Transverse colon (tissue), 4 donors: ENCODE results near the gene PGD. TPM values are rescaled to one million over a fixed set of nuclear protein-coding genes. Genes with fewer than 3 reads are reported as not detected.

Source experiments
- DNase-seq: peaks from one replicate; pipeline ENCODE4 v3.0.0-alpha.2; 2019
- H3K27ac ChIP-seq, 4 donors: fragments of 200-600 bp; sonication (generic); 2 replicates each; pipeline ENCODE4 v1.5.1; 2016 to 2018; ENCODE audit warnings: inconsistent platforms in 4 of 4
- H3K27me3 ChIP-seq: fragments of 200-600 bp; sonication (generic); 2 replicates; pipeline ENCODE4 v1.5.1; 2017; ENCODE audit warnings: inconsistent platforms
- H3K36me3 ChIP-seq, 4 donors: fragments of 200-600 bp; sonication (generic); 2 replicates each; pipeline ENCODE4 v1.5.1; 2017 to 2019; ENCODE audit warnings: inconsistent platforms in 4 of 4
- H3K4me1 ChIP-seq, 4 donors: fragments of 200-600 bp; sonication (generic); 2 replicates each; pipeline ENCODE4 v1.5.1; 2017 to 2020; ENCODE audit warnings: inconsistent platforms in 4 of 4
- H3K4me3 ChIP-seq, 4 donors: fragments of 200-600 bp; sonication (generic); 1 replicate in 1 of 4; 2 replicates in 3 of 4; pipeline versions ENCODE4 v1.5.1 to v1.6.1; 2017 to 2019; ENCODE audit warnings: inconsistent platforms in 4 of 4
- H3K9me3 ChIP-seq, 2 donors: fragments of 200-600 bp; sonication (generic); 2 replicates each; pipeline ENCODE4 v1.5.1; 2017 to 2019; ENCODE audit warnings: inconsistent platforms in 2 of 2
- EP300 ChIP-seq: sonication (generic); formaldehyde crosslinking; IDR thresholded peaks from one replicate; pipeline ENCODE4 v1.6.1; 2017; ENCODE audit warnings: antibody characterized with exemption, low read depth
- POLR2A ChIP-seq: fragments of 450-650 bp; IDR thresholded peaks from one replicate; pipeline ENCODE4 v1.6.1; 2016; ENCODE audit warnings: antibody characterized with exemption, mild to moderate bottlenecking, moderate library complexity
- POLR2AphosphoS5 ChIP-seq, 3 donors: sonication (generic); formaldehyde crosslinking; IDR thresholded peaks; one replicate each; pipeline ENCODE4 v1.6.1; 2016; ENCODE audit warnings: antibody characterized with exemption in 3 of 3
- WGBS, 2 donors: methylation state at CpG; one replicate each; pipeline ENCODE4 v1.1.5; 2018; ENCODE audit warnings: low coverage in 1 of 2; 5-methylcytosine and 5-hydroxymethylcytosine counted together
- in situ Hi-C, 4 donors: fragments of 200-750 bp; cut with MboI; loops; one replicate each; pipeline versions ENCODE4 v1.15.0 to v1.15.1; 2017; ENCODE audit warnings: low sequenced_read_pairs in 3 of 4, low pct_ligation_motif_present in 1 of 4, low pct_unique_long_range_greater_than_20kb in 1 of 4
- intact Hi-C: fragments of 100-400 bp; cut with DNase I; formaldehyde crosslinking; loops from one replicate; pipeline ENCODE4 v1.15.1; 2023; ENCODE audit warnings: low total_unique reads
- total RNA-seq, 4 donors: library from RNA; depleted of rRNA; stranded (reverse); fragments of >200 nt; gene quantifications; one replicate each; pipeline ENCODE4 v1.1.0, GENCODE V29; 2016
- TF ChIP-seq, protein P1 (sequence below), 5 experiments: fragments of 200-600 bp in 3 of 5; fragments of 450-650 bp in 2 of 5; sonication (generic) in 3 of 5; IDR thresholded peaks; 1 replicate in 2 of 5; 2 replicates in 3 of 5; pipeline ENCODE4 v1.5.1; 2016 to 2017; ENCODE audit warnings: antibody characterized with exemption in 5 of 5, inconsistent platforms in 3 of 5, mild to moderate bottlenecking in 2 of 5, moderate library complexity in 1 of 5

Gene PGD
- total RNA-seq, 4 donors from 2014 or later: 15.7 to 73.0 (median 66.1) TPM

GRCh38 chr1:10387677-10388386, 11.0 kb upstream of the PGD start:
- no peak overlapping the region for H3K4me3 ChIP-seq
- DNase-seq: no peak
- no peaks in the 10 kb centered on the region for H3K9me3 ChIP-seq

GRCh38 chr1:10388387-10388715, 10.5 kb upstream of the PGD start:
- WGBS, 2 donors: 18 to 47% methylated on average over 3 of the region's 3 CpGs
- intact Hi-C loops (no loop called here), in situ Hi-C loops (no loop called here)
- Histone ChIP-seq H3K4me3 (no peak overlapping the region), H3K4me1 (peaks cover 9 to 24% (median 20%) of the 10 kb centered on the region in 4 donors), H3K27ac (peak overlapping the region; percentile 49 to 85 (median 78)), H3K36me3 (no peaks in the 10 kb centered on the region), H3K27me3 (no peaks in the 10 kb centered on the region), H3K9me3 (no peaks in the 10 kb centered on the region)
- DNase-seq: no peak
- TF ChIP-seq EP300 (no peak), POLR2AphosphoS5 (IDR thresholded peaks at IDR 0.05) (no peak)
- TF ChIP-seq, protein P1, sequence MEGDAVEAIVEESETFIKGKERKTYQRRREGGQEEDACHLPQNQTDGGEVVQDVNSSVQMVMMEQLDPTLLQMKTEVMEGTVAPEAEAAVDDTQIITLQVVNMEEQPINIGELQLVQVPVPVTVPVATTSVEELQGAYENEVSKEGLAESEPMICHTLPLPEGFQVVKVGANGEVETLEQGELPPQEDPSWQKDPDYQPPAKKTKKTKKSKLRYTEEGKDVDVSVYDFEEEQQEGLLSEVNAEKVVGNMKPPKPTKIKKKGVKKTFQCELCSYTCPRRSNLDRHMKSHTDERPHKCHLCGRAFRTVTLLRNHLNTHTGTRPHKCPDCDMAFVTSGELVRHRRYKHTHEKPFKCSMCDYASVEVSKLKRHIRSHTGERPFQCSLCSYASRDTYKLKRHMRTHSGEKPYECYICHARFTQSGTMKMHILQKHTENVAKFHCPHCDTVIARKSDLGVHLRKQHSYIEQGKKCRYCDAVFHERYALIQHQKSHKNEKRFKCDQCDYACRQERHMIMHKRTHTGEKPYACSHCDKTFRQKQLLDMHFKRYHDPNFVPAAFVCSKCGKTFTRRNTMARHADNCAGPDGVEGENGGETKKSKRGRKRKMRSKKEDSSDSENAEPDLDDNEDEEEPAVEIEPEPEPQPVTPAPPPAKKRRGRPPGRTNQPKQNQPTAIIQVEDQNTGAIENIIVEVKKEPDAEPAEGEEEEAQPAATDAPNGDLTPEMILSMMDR (IDR thresholded peaks at IDR 0.05): no peak

More at GRCh38 chr1:10387677-10388386, 11.0 kb upstream of the PGD start:
- intact Hi-C loops: no loop called here
- WGBS, 2 donors: 62% methylated on average over 3 of the region's 3 CpGs; no CpG with 5 or more reads in 1 of the 2 donors
- Histone ChIP-seq H3K27ac (peak overlapping the region; percentile 49 to 85 (median 78)), H3K27me3 (no peaks in the 10 kb centered on the region), H3K4me1 (peaks cover 9 to 24% (median 20%) of the 10 kb centered on the region in 4 donors), H3K36me3 (no peaks in the 10 kb centered on the region)
- in situ Hi-C loops: no loop called here
- TF ChIP-seq POLR2A: no peak
- TF ChIP-seq, protein P1 (IDR thresholded peaks at IDR 0.05): no peak
- TF ChIP-seq POLR2AphosphoS5 (IDR thresholded peaks at IDR 0.05): no peak
- TF ChIP-seq EP300: no peak

GRCh38 chr1:10389271-10389973, 9.4 kb upstream of the PGD start:
- peak overlapping the region in 3 of 4 donors; percentile 49 to 85 (median 75) for H3K27ac ChIP-seq
- TF ChIP-seq POLR2AphosphoS5 (IDR thresholded peaks at IDR 0.05): no peak
- TF ChIP-seq EP300: no peak
- no peak for TF ChIP-seq POLR2A
- TF ChIP-seq, protein P1 (IDR thresholded peaks at IDR 0.05): no peak
- WGBS, 2 donors: 94 to 100% methylated on average over 1 to 6 of the region's 6 CpGs
- H3K27me3 ChIP-seq: no peaks in the 10 kb centered on the region
- H3K4me1 ChIP-seq: peaks cover 9 to 24% (median 20%) of the 10 kb centered on the region in 4 donors
- intact Hi-C loops: no loop called here
- DNase-seq: no peak
- no peaks in the 10 kb centered on the region for H3K9me3 ChIP-seq
- in situ Hi-C loops: no loop called here
- H3K4me3 ChIP-seq: no peak overlapping the region
- H3K36me3 ChIP-seq: no peaks in the 10 kb centered on the region

DNA sequence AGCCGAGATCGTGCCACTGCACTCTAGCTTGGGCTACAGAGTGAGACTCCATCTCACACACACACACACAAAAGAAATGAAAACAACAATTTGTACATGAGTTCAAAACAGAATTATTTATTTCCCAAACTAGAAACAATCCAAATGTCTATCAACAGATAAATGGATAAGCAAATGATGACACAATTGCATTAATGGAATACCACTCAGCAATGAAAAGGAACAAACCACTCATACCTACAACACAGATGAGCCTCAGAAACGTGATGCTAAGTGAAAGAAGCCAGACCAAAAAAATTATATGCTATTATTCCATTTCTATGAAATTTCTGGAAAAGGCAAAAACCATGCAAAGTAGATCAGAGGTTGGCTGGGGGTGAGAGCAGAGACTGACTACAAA, 2.0 kb upstream of the PGD start:
- no peak overlapping the region for H3K27ac ChIP-seq
- peaks cover 4 to 24% (median 14%) of the 10 kb centered on the region in 4 donors for H3K4me1 ChIP-seq
- intact Hi-C loops: no loop called here
- in situ Hi-C loops: no loop called here
- 44 to 85% methylated on average over 1 to 3 of the region's 3 CpGs for WGBS, 2 donors
- TF ChIP-seq POLR2AphosphoS5 (IDR thresholded peaks at IDR 0.05): no peak
- TF ChIP-seq POLR2A: no peak
- TF ChIP-seq EP300: no peak
- TF ChIP-seq, protein P1 (IDR thresholded peaks at IDR 0.05): no peak
- H3K9me3 ChIP-seq: no peaks in the 10 kb centered on the region
- H3K4me3 ChIP-seq: no peak overlapping the region
- DNase-seq: no peak
- no peaks in the 10 kb centered on the region for H3K36me3 ChIP-seq
- H3K27me3 ChIP-seq: no peaks in the 10 kb centered on the region
